ENCODE results near the gene CHST9. TPM values are rescaled to one million over a fixed set of nuclear protein-coding genes. Genes with fewer than 3 reads are reported as not detected.

Gene CHST9
- total and polyA plus RNA-seq, 2 donors (not counting 3 experiments of a cell fraction or from before 2014, with no cell fraction given) = not detected

GRCh38 chr18:26930630-26931029 lies 254.5 kb downstream of the CHST9 start:
- ChIA-PET POLR2A (no interaction called here), CTCF (no interaction called here)
- Histone ChIP-seq H4K20me1 (replicated peaks; ENCODE audit: control insufficient read depth, extremely low read depth, insufficient read depth, low read length) (no peaks in the 10 kb centered on the region), H3K27me3 (ENCODE audit: control insufficient read depth in 2 of 2, insufficient read depth in 2 of 2, low read length in 2 of 2) (no peaks in the 10 kb centered on the region), H3K9me3 (replicated peaks; ENCODE audit: control insufficient read depth, insufficient read depth, low read length) (peaks cover 2% of the 10 kb centered on the region), H3K4me1 (ENCODE audit: control insufficient read depth, extremely low read depth, insufficient read depth, low read length) (no peaks in the 10 kb centered on the region), H3K9me1 (replicated peaks; ENCODE audit: control insufficient read depth, extremely low read depth, insufficient read depth, low read length) (no peaks in the 10 kb centered on the region), H3K27ac (ENCODE audit: insufficient read depth, low read depth, low read length) (no peak overlapping the region), H3K9ac (replicated peaks; ENCODE audit: extremely low read depth, insufficient read depth, low read length) (no peak overlapping the region), H3K4me2 (ENCODE audit: insufficient read depth, low read length) (no peak overlapping the region), H3K4me3 (replicated peaks in 1 of 3; ENCODE audit: insufficient read depth in 1 of 3, low read depth in 1 of 3, low read length in 3 of 3) (no peak overlapping the region), H3K36me3 (ENCODE audit: control insufficient read depth in 2 of 2, extremely low read depth in 1 of 2, insufficient read depth in 2 of 2, low read length in 2 of 2) (no peaks in the 10 kb centered on the region), H3K79me2 (ENCODE audit: control insufficient read depth, insufficient read depth, low read length) (no peaks in the 10 kb centered on the region), H2AFZ (ENCODE audit: low read depth, low read length) (no peak overlapping the region)
- no TSS peak for BruUV-seq (replicated peaks)
- TF ChIP-seq MYC (IDR thresholded peaks at IDR 0.05; ENCODE audit: low read depth, low read length) = no peak
- no peak for TF ChIP-seq POLR2A (IDR thresholded peaks at IDR 0.05; ENCODE audit: low read depth, low read length)
- TF ChIP-seq POLR2AphosphoS5 (IDR thresholded peaks at IDR 0.05; ENCODE audit: insufficient read depth, low read depth, low read length) = no peak
- TF ChIP-seq, protein P1, sequence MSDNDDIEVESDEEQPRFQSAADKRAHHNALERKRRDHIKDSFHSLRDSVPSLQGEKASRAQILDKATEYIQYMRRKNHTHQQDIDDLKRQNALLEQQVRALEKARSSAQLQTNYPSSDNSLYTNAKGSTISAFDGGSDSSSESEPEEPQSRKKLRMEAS (IDR thresholded peaks at IDR 0.05; ENCODE audit: insufficient read depth, insufficient read length) = no peak
- TF ChIP-seq EZH2 (IDR thresholded peaks at IDR 0.05; ENCODE audit: borderline replicate concordance, low read depth, low read length, severe bottlenecking) = no peak
- no peak for TF ChIP-seq GATA2 (IDR thresholded peaks at IDR 0.05; ENCODE audit: insufficient read depth, insufficient read length, low read depth, low read length)
- TF ChIP-seq JUN (IDR thresholded peaks at IDR 0.05; ENCODE audit: borderline replicate concordance, insufficient read depth, insufficient read length, low read depth) = no peak
- TF ChIP-seq, protein P2, sequence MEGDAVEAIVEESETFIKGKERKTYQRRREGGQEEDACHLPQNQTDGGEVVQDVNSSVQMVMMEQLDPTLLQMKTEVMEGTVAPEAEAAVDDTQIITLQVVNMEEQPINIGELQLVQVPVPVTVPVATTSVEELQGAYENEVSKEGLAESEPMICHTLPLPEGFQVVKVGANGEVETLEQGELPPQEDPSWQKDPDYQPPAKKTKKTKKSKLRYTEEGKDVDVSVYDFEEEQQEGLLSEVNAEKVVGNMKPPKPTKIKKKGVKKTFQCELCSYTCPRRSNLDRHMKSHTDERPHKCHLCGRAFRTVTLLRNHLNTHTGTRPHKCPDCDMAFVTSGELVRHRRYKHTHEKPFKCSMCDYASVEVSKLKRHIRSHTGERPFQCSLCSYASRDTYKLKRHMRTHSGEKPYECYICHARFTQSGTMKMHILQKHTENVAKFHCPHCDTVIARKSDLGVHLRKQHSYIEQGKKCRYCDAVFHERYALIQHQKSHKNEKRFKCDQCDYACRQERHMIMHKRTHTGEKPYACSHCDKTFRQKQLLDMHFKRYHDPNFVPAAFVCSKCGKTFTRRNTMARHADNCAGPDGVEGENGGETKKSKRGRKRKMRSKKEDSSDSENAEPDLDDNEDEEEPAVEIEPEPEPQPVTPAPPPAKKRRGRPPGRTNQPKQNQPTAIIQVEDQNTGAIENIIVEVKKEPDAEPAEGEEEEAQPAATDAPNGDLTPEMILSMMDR (IDR thresholded peaks at IDR 0.05; ENCODE audit: extremely low read depth in 1 of 2, insufficient read depth in 1 of 2, low read depth in 1 of 2, low read length in 2 of 2) = no peak
- no peak for TF ChIP-seq FOS (IDR thresholded peaks at IDR 0.05; ENCODE audit: borderline replicate concordance, insufficient read depth, low read length)
- intact Hi-C loops (cut with micrococcal nuclease) = no loop called here
- FAIRE-seq (no peak), DNase-seq (ENCODE audit: low read depth, low spot score) (no peak)
- dilution Hi-C loops (cut with MboI; ENCODE audit: extremely low pct_ligation_motif_present, low sequenced_read_pairs) = no loop called here

Measured in endothelial cell of umbilical vein (primary cell).